Liver (tissue), 9 donors: ENCODE data around the gene SHC3. TPM values are rescaled to one million over a fixed set of nuclear protein-coding genes. Genes with fewer than 3 reads are reported as not detected.

ENCODE experiments used
- DNase-seq: peaks from one replicate; pipeline ENCODE4 v3.0.0-alpha.2; 2017; ENCODE audit warnings: low spot score
- H3K27ac ChIP-seq, 2 donors: one replicate each; pipeline ENCODE4 v1.7.0; 2013; ENCODE audit warnings: inconsistent platforms in 2 of 2, low read length in 2 of 2, control low read depth in 1 of 2, low read depth in 1 of 2, mild to moderate bottlenecking in 1 of 2
- H3K27me3 ChIP-seq, 4 donors: one replicate each; pipeline versions ENCODE4 v1.6.1 to v1.7.0; 2013; ENCODE audit warnings: low read length in 3 of 4, inconsistent platforms in 1 of 4, mild to moderate bottlenecking in 1 of 4, moderate library complexity in 1 of 4; ENCODE audit not compliant: control insufficient read depth in 4 of 4, insufficient read depth in 4 of 4
- H3K36me3 ChIP-seq, 4 donors: one replicate each; pipeline versions ENCODE4 v1.6.1 to v1.7.0; 2013; ENCODE audit warnings: low read length in 3 of 4, mild to moderate bottlenecking in 3 of 4, low read depth in 1 of 4, moderate library complexity in 1 of 4; ENCODE audit not compliant: control insufficient read depth in 4 of 4, insufficient read depth in 3 of 4
- H3K4me1 ChIP-seq, 4 donors: one replicate each; pipeline versions ENCODE4 v1.6.1 to v1.7.0; 2013; ENCODE audit warnings: low read length in 3 of 4, mild to moderate bottlenecking in 3 of 4, moderate library complexity in 1 of 4; ENCODE audit not compliant: control insufficient read depth in 4 of 4, insufficient read depth in 4 of 4
- H3K4me3 ChIP-seq, 3 donors: one replicate each; pipeline versions ENCODE4 v1.6.1 to v1.7.0; 2013; ENCODE audit warnings: low read length in 3 of 3, control low read depth in 1 of 3, low read depth in 1 of 3, mild to moderate bottlenecking in 1 of 3
- H3K9ac ChIP-seq, 2 donors: one replicate each; pipeline ENCODE4 v1.7.0; 2013; ENCODE audit warnings: low read length in 2 of 2, mild to moderate bottlenecking in 2 of 2, moderate library complexity in 2 of 2, control low read depth in 1 of 2, low read depth in 1 of 2
- H3K9me3 ChIP-seq, 4 donors: one replicate each; pipeline versions ENCODE4 v1.6.1 to v1.7.0; 2013; ENCODE audit warnings: low read length in 3 of 4; ENCODE audit not compliant: control insufficient read depth in 4 of 4
- FOXA1 ChIP-seq: IDR thresholded peaks from 2 replicates; pipeline ENCODE4 v1.6.1; 2016; ENCODE audit warnings: antibody characterized with exemption
- GABPA ChIP-seq, 2 donors: IDR thresholded peaks in 1 of 2; conservative IDR thresholded peaks in 1 of 2; 2 replicates each; pipeline ENCODE4 v1.6.1; 2016; ENCODE audit warnings: antibody characterized with exemption in 2 of 2, mild to moderate bottlenecking in 1 of 2, moderate library complexity in 1 of 2
- HNF4A ChIP-seq, 2 donors: conservative IDR thresholded peaks; 2 replicates each; pipeline ENCODE4 v1.6.1; 2016; ENCODE audit warnings: antibody characterized with exemption in 2 of 2, mild to moderate bottlenecking in 2 of 2
- HNF4G ChIP-seq: IDR thresholded peaks from 2 replicates; pipeline ENCODE4 v1.6.1; 2016; ENCODE audit warnings: antibody characterized with exemption
- JUND ChIP-seq, 2 donors: IDR thresholded peaks; 2 replicates each; pipeline ENCODE4 v1.6.1; 2016; ENCODE audit warnings: antibody characterized with exemption in 2 of 2
- NR2F2 ChIP-seq: IDR thresholded peaks from 2 replicates; pipeline ENCODE4 v1.6.1; 2016; ENCODE audit warnings: antibody characterized with exemption
- RAD21 ChIP-seq, 2 donors: IDR thresholded peaks; 2 replicates each; pipeline ENCODE4 v1.6.1; 2016; ENCODE audit warnings: antibody characterized with exemption in 2 of 2, mild to moderate bottlenecking in 2 of 2
- RXRA ChIP-seq, 2 donors: IDR thresholded peaks; 2 replicates each; pipeline ENCODE4 v1.6.1; 2017 to 2018; ENCODE audit warnings: antibody characterized with exemption in 2 of 2, mild to moderate bottlenecking in 1 of 2
- SP1 ChIP-seq: IDR thresholded peaks from 2 replicates; pipeline ENCODE4 v1.6.1; 2018; ENCODE audit warnings: antibody characterized with exemption, mild to moderate bottlenecking
- TAF1 ChIP-seq: conservative IDR thresholded peaks from 2 replicates; pipeline ENCODE4 v1.6.1; 2016; ENCODE audit warnings: antibody characterized with exemption, mild to moderate bottlenecking
- YY1 ChIP-seq: IDR thresholded peaks from 2 replicates; pipeline ENCODE4 v1.6.1; 2016; ENCODE audit warnings: antibody characterized with exemption, mild to moderate bottlenecking
- WGBS: extraction: QIAGEN DNeasy Blood & Tissue Kit; methylation state at CpG from one replicate; pipeline ENCODE4 v1.1.7; 2013; 5-methylcytosine and 5-hydroxymethylcytosine counted together
- polyA plus RNA-seq, 2 donors: library from polyadenylated mRNA; stranded (reverse) in 1 of 2; unstranded in 1 of 2; fragments of 200-250 nt in 1 of 2; fragments of >200 nt in 1 of 2; fragmentation: Nextera tagmentation in 1 of 2; extraction: Ambion mirVana in 1 of 2; gene quantifications; one replicate each; pipeline versions ENCODE4 v1.2.1 to v1.2.3, GENCODE V29; 2013 to 2015
- total RNA-seq, 2 donors: library from RNA; depleted of rRNA; stranded (reverse); fragments of >200 nt; gene quantifications; one replicate each; pipeline ENCODE4 v1.2.3, GENCODE V29; 2014
- TF ChIP-seq, protein P1 (sequence below): IDR thresholded peaks from 2 replicates; pipeline ENCODE4 v1.6.1; 2016; ENCODE audit warnings: antibody characterized with exemption
- TF ChIP-seq, protein P2 (sequence below): IDR thresholded peaks from 2 replicates; pipeline ENCODE4 v1.6.1; 2016; ENCODE audit warnings: antibody characterized with exemption
- TF ChIP-seq, protein P3 (sequence below): fragments of 150-350 bp; IDR thresholded peaks from 2 replicates; pipeline ENCODE4 v1.5.1; 2017; ENCODE audit warnings: improper control_type of control experiment, low read depth, low read length; ENCODE audit not compliant: missing input control
- TF ChIP-seq, protein P4 (sequence below): IDR thresholded peaks from 2 replicates; pipeline ENCODE4 v1.6.1; 2016; ENCODE audit warnings: antibody characterized with exemption
- TF ChIP-seq, protein P5 (sequence below): IDR thresholded peaks from 2 replicates; pipeline ENCODE4 v1.6.1; 2016; ENCODE audit warnings: antibody characterized with exemption, mild to moderate bottlenecking
- donor health status: healthy.
- donor health status: healthy.
- donor health status: healthy.
- donor health status: healthy.
- donor health status: healthy.

The SHC3 gene
- total and polyA plus RNA-seq, 4 donors, result 0.03 to 0.08 (median 0.04) TPM

DNA sequence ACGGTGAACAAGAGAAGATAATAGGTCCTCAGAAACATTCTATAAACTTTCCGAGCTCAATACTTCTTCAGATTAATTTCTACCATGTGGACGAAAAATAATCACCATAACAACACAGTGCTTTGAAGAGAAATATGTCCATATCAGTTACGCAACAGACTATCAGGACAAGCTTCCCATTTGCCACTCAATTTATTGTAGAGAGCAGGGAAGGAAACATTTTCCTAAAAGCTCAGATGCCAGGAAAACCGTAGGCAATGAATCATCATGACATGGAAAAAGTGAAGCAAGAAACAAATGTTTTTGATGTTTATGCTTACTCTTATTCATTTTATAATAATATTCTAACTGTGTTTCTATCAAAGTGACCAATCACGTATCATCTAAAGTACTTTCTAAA lies 99.8 kb downstream of the SHC3 start:
- TF ChIP-seq GABPA (IDR thresholded peaks at IDR 0.05 in 1 of 2, conservative IDR thresholded peaks at IDR 0.05 in 1 of 2), result no peak
- no peak for TF ChIP-seq TAF1
- TF ChIP-seq, protein P1, sequence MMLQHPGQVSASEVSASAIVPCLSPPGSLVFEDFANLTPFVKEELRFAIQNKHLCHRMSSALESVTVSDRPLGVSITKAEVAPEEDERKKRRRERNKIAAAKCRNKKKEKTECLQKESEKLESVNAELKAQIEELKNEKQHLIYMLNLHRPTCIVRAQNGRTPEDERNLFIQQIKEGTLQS, result no peak
- TF ChIP-seq RAD21 (IDR thresholded peaks at IDR 0.05), result no peak
- TF ChIP-seq NR2F2, result no peak
- no peak for TF ChIP-seq FOXA1
- H3K27me3 ChIP-seq, result no peaks in the 10 kb centered on the region
- WGBS, result 72% methylated on average over 6 of the region's 6 CpGs
- H3K4me3 ChIP-seq, result no peak overlapping the region
- H3K36me3 ChIP-seq, result no peaks in the 10 kb centered on the region
- no peak for DNase-seq
- H3K27ac ChIP-seq, result no peak overlapping the region
- H3K4me1 ChIP-seq, result no peaks in the 10 kb centered on the region
- no peak overlapping the region for H3K9ac ChIP-seq
- H3K9me3 ChIP-seq, result peaks cover 4 to 10% (median 7%) of the 10 kb centered on the region in 4 donors

DNA sequence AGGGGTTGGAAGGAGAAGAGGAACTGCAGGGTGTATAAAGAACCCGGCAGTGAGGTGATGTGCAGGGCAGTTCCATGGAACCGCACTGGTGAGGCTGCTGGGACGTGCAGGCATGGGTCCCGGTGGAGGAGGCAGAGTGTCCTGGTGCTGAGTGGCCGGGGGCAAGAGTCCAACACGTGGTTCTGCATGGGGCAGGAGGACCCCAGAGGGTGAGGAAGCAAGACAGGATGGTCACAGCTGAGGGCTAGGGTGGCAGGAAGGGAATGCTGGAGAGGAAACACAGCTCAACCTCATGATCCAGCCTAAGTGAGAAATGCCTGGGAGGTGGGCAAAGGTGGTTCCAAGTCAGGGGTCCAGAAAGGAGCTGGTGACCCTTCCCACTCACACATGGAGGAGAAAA lies 100.2 kb downstream of the SHC3 start:
- Histone ChIP-seq H3K36me3 (no peaks in the 10 kb centered on the region), H3K27me3 (no peaks in the 10 kb centered on the region), H3K9me3 (peaks cover 2 to 8% (median 6%) of the 10 kb centered on the region in 4 donors), H3K27ac (no peak overlapping the region), H3K9ac (no peak overlapping the region), H3K4me1 (no peaks in the 10 kb centered on the region), H3K4me3 (no peak overlapping the region)
- TF ChIP-seq, protein P2, sequence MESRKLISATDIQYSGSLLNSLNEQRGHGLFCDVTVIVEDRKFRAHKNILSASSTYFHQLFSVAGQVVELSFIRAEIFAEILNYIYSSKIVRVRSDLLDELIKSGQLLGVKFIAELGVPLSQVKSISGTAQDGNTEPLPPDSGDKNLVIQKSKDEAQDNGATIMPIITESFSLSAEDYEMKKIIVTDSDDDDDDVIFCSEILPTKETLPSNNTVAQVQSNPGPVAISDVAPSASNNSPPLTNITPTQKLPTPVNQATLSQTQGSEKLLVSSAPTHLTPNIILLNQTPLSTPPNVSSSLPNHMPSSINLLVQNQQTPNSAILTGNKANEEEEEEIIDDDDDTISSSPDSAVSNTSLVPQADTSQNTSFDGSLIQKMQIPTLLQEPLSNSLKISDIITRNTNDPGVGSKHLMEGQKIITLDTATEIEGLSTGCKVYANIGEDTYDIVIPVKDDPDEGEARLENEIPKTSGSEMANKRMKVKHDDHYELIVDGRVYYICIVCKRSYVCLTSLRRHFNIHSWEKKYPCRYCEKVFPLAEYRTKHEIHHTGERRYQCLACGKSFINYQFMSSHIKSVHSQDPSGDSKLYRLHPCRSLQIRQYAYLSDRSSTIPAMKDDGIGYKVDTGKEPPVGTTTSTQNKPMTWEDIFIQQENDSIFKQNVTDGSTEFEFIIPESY, result no peak
- TF ChIP-seq HNF4G (no peak), JUND (IDR thresholded peaks at IDR 0.05) (no peak), YY1 (no peak), NR2F2 (no peak), HNF4A (conservative IDR thresholded peaks at IDR 0.05) (no peak), SP1 (no peak), GABPA (IDR thresholded peaks at IDR 0.05 in 1 of 2, conservative IDR thresholded peaks at IDR 0.05 in 1 of 2) (no peak), RXRA (IDR thresholded peaks at IDR 0.05) (no peak), TAF1 (no peak)
- TF ChIP-seq, protein P3, sequence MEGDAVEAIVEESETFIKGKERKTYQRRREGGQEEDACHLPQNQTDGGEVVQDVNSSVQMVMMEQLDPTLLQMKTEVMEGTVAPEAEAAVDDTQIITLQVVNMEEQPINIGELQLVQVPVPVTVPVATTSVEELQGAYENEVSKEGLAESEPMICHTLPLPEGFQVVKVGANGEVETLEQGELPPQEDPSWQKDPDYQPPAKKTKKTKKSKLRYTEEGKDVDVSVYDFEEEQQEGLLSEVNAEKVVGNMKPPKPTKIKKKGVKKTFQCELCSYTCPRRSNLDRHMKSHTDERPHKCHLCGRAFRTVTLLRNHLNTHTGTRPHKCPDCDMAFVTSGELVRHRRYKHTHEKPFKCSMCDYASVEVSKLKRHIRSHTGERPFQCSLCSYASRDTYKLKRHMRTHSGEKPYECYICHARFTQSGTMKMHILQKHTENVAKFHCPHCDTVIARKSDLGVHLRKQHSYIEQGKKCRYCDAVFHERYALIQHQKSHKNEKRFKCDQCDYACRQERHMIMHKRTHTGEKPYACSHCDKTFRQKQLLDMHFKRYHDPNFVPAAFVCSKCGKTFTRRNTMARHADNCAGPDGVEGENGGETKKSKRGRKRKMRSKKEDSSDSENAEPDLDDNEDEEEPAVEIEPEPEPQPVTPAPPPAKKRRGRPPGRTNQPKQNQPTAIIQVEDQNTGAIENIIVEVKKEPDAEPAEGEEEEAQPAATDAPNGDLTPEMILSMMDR, result no peak
- TF ChIP-seq, protein P4, sequence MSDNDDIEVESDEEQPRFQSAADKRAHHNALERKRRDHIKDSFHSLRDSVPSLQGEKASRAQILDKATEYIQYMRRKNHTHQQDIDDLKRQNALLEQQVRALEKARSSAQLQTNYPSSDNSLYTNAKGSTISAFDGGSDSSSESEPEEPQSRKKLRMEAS, result no peak
- TF ChIP-seq, protein P5, sequence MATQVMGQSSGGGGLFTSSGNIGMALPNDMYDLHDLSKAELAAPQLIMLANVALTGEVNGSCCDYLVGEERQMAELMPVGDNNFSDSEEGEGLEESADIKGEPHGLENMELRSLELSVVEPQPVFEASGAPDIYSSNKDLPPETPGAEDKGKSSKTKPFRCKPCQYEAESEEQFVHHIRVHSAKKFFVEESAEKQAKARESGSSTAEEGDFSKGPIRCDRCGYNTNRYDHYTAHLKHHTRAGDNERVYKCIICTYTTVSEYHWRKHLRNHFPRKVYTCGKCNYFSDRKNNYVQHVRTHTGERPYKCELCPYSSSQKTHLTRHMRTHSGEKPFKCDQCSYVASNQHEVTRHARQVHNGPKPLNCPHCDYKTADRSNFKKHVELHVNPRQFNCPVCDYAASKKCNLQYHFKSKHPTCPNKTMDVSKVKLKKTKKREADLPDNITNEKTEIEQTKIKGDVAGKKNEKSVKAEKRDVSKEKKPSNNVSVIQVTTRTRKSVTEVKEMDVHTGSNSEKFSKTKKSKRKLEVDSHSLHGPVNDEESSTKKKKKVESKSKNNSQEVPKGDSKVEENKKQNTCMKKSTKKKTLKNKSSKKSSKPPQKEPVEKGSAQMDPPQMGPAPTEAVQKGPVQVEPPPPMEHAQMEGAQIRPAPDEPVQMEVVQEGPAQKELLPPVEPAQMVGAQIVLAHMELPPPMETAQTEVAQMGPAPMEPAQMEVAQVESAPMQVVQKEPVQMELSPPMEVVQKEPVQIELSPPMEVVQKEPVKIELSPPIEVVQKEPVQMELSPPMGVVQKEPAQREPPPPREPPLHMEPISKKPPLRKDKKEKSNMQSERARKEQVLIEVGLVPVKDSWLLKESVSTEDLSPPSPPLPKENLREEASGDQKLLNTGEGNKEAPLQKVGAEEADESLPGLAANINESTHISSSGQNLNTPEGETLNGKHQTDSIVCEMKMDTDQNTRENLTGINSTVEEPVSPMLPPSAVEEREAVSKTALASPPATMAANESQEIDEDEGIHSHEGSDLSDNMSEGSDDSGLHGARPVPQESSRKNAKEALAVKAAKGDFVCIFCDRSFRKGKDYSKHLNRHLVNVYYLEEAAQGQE, result no peak
- no peak for DNase-seq
- WGBS, result 75% methylated on average over 6 of the region's 6 CpGs
